Osteoblast (primary cell): ENCODE measurements around the gene PNMT. TPM values are rescaled to one million over a fixed set of nuclear protein-coding genes. Genes with fewer than 3 reads are reported as not detected.

Experiments used
- DNase-seq: peaks from one replicate; pipeline ENCODE4 v3.0.0; 2011; ENCODE audit warnings: low spot score, mixed read lengths; ENCODE audit not compliant: insufficient read length; ENCODE audit errors: missing footprints
- H2AFZ ChIP-seq: 2 replicates; pipeline ENCODE4 v1.6.0; 2011; ENCODE audit warnings: mild to moderate bottlenecking, low read length
- H3K27ac ChIP-seq: 2 replicates; pipeline ENCODE4 v1.5.1; 2011; ENCODE audit warnings: mild to moderate bottlenecking, low read depth, low read length, moderate library complexity
- H3K27me3 ChIP-seq: 2 replicates; pipeline ENCODE4 v1.6.0; 2012; ENCODE audit warnings: mild to moderate bottlenecking, control low read depth, inconsistent platforms, low read length, moderate library complexity; ENCODE audit not compliant: insufficient read depth
- H3K36me3 ChIP-seq: 2 replicates; pipeline ENCODE4 v1.5.1; 2011; ENCODE audit warnings: mild to moderate bottlenecking, low read length, control low read depth, moderate library complexity; ENCODE audit not compliant: insufficient read depth
- H3K4me1 ChIP-seq: 2 replicates; pipeline ENCODE4 v1.5.1; 2011; ENCODE audit warnings: mild to moderate bottlenecking, low read length, control low read depth, moderate library complexity; ENCODE audit not compliant: insufficient read depth
- H3K4me2 ChIP-seq: 2 replicates; pipeline ENCODE4 v1.6.0; 2011; ENCODE audit warnings: mild to moderate bottlenecking, low read length; ENCODE audit not compliant: insufficient read depth
- H3K4me3 ChIP-seq: fragments of 200-600 bp; sonication (generic); 3 replicates; pipeline ENCODE4 v1.5.1; 2012; ENCODE audit warnings: mild to moderate bottlenecking, low read length, inconsistent platforms; ENCODE audit not compliant: insufficient read depth
- H3K79me2 ChIP-seq: 2 replicates; pipeline ENCODE4 v1.6.0; 2012; ENCODE audit warnings: mild to moderate bottlenecking, low read length, control low read depth, inconsistent platforms; ENCODE audit not compliant: insufficient read depth
- H3K9me3 ChIP-seq: 2 replicates; pipeline ENCODE4 v1.5.1; 2011; ENCODE audit warnings: low read depth, low read length, control low read depth
- H4K20me1 ChIP-seq: 2 replicates; pipeline ENCODE4 v1.6.0; 2012; ENCODE audit warnings: mild to moderate bottlenecking, low read length, control low read depth; ENCODE audit not compliant: insufficient read depth
- total RNA-seq: library from RNA; depleted of rRNA; stranded (reverse); fragments of >200 nt; gene quantifications from 2 replicates; pipeline ENCODE4 v1.2.3, GENCODE V29; 2012
- TF ChIP-seq, protein P1 (sequence below): IDR thresholded peaks from 2 replicates; pipeline ENCODE4 v1.5.1; 2011; ENCODE audit warnings: mild to moderate bottlenecking, low read depth, low read length, moderate library complexity; ENCODE audit errors: extremely low read depth

PNMT gene
- total RNA-seq, 1 donor: not detected

DNA sequence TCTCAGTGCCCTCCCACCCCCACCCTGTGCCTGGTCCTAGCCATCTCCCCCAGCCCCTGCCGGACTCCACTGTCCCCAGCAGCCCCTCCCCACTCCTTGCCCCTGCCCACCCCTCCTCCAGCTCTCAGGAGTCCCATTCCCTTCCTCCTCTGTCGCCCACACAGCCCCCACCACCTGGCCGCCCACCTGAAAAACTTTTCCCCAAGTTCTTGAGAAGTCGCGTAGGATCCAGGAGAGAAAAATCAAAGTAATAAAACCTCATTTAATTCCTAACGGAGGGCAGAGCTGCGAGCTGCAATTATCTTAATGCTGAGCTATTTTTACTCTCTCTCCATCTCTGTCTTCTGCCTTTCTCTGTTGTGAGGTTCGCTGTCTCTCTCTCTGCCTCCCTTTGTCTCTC is 43.9 kb upstream of the PNMT start:
- no peak overlapping the region for H3K4me3 ChIP-seq
- H3K27me3 ChIP-seq: peaks cover 55% of the 10 kb centered on the region
- peaks cover 5% of the 10 kb centered on the region for H3K4me1 ChIP-seq
- H3K27ac ChIP-seq: no peak overlapping the region
- TF ChIP-seq, protein P1, sequence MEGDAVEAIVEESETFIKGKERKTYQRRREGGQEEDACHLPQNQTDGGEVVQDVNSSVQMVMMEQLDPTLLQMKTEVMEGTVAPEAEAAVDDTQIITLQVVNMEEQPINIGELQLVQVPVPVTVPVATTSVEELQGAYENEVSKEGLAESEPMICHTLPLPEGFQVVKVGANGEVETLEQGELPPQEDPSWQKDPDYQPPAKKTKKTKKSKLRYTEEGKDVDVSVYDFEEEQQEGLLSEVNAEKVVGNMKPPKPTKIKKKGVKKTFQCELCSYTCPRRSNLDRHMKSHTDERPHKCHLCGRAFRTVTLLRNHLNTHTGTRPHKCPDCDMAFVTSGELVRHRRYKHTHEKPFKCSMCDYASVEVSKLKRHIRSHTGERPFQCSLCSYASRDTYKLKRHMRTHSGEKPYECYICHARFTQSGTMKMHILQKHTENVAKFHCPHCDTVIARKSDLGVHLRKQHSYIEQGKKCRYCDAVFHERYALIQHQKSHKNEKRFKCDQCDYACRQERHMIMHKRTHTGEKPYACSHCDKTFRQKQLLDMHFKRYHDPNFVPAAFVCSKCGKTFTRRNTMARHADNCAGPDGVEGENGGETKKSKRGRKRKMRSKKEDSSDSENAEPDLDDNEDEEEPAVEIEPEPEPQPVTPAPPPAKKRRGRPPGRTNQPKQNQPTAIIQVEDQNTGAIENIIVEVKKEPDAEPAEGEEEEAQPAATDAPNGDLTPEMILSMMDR: no peak
- H2AFZ ChIP-seq: no peak overlapping the region
- no peak for DNase-seq
- no peak overlapping the region for H3K4me2 ChIP-seq
- H4K20me1 ChIP-seq: peaks cover 4% of the 10 kb centered on the region
- H3K9me3 ChIP-seq: no peaks in the 10 kb centered on the region
- H3K36me3 ChIP-seq: no peaks in the 10 kb centered on the region
- H3K79me2 ChIP-seq: no peaks in the 10 kb centered on the region

DNA sequence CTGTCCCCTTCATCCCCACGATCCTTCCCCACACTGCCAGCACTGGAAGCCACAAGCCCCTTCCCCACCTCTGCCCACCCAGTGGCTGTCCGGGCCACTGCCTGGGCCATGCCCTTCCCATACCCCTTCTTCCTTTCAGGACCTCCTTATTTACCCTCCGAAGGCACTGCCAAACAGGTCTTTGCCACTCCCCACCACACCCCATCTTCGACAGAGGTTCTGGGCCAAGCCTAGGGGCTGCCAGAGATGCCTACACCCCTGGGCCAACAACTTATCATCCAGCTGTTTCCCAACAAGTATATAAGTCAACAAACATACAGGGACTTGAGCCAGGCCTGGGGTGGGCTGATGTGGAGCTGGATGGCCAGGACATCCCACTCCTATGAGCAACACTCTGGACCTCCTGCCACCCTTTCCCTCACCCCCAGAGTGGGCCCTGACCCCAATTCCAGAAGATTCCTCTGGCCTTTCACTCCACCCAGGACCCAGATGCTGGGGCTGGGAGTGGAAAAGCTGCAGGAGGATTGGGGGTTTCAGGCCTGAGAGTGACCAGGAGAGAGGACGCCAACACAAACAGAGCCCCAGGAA is 43.0 kb upstream of the PNMT start:
- no peaks in the 10 kb centered on the region for H3K79me2 ChIP-seq
- H2AFZ ChIP-seq: no peak overlapping the region
- no peaks in the 10 kb centered on the region for H3K36me3 ChIP-seq
- peaks cover 4% of the 10 kb centered on the region for H4K20me1 ChIP-seq
- no peak overlapping the region for H3K4me2 ChIP-seq
- no peak overlapping the region for H3K27ac ChIP-seq
- peaks cover 5% of the 10 kb centered on the region for H3K4me1 ChIP-seq
- TF ChIP-seq, protein P1: no peak
- DNase-seq: no peak
- no peak overlapping the region for H3K4me3 ChIP-seq
- no peaks in the 10 kb centered on the region for H3K9me3 ChIP-seq
- peaks cover 64% of the 10 kb centered on the region for H3K27me3 ChIP-seq

DNA sequence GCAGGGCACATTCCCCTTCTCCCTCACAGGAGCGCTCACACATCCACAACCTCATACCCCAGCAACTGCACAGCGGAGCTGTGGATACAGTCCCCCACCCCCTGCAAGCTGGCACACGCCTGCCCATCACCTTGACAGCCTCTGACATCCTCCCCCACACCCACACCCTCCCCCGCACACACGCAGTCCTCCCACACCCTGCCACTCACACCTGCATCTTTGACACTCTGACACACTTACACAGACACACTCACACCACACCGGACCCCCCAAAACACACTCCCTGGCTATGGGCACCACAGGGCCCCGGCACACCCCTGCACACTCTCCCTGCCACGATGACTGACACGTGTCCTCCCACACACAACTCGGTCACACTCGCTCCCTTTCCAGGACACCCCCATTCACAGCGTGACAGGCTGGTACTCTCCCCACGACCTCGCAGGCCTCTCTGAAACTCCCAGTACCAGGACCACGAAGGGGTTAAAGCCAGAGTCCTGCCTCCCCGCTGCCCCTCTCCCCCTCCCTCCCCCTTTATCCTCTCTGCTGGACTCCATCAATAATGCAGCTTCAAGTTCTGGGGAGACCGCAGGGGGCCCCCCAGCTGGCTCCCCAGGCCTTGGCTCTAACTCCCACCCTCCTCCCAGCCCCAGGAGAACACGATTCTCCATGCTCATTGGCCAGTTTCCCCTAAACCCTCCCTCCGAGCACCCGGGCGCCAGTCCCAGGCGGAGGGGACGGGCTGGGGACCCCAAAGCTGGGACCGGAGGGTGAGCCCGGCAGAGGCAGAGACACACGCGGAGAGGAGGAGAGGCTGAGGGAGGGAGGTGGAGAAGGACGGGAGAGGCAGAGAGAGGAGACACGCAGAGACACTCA is 41.8 kb upstream of the PNMT start, which contains the start of gene PPP1R1B:
Gene PPP1R1B, plus strand, starts transcription at position 782 of the 876 bp plus-strand sequence. CDS start 441 bp downstream, outside the sequence.
- TF ChIP-seq, protein P1: no peak
- Histone ChIP-seq H3K4me1 (peaks cover 5% of the 10 kb centered on the region), H3K36me3 (no peaks in the 10 kb centered on the region), H4K20me1 (peaks cover 4% of the 10 kb centered on the region), H3K4me3 (no peak within 1 kb of the TSS), H3K27me3 (peaks cover 69% of the 10 kb centered on the region), H3K27ac (no peak within 1 kb of the TSS), H3K79me2 (no peaks in the 10 kb centered on the region), H2AFZ (no peak within 1 kb of the TSS), H3K4me2 (no peak within 1 kb of the TSS), H3K9me3 (no peaks in the 10 kb centered on the region)
- no peak for DNase-seq
